Activated CD8-positive, alpha-beta T cell treated with anti-CD3 and anti-CD28 coated beads for 36 hours (primary cell): ENCODE results near the gene AFF1. TPM values are rescaled to one million over a fixed set of nuclear protein-coding genes. Genes with fewer than 3 reads are reported as not detected.

Source experiments
- ATAC-seq: fragments of 200-7000 bp; cut with Tn5 transposase; one replicate; pipeline ENCODE4 v1.10.0; 2021; ENCODE audit warnings: mild to moderate bottlenecking, moderate library complexity
- CTCF ChIA-PET: fragments of 350-600 bp; sonication (Branson Sonifier 250); formaldehyde crosslinking; loops from one replicate; lab custom pipeline; 2021; ENCODE audit warnings: antibody characterized with exemption; lab: Charles Lee
- POLR2A ChIA-PET: fragments of 350-600 bp; sonication (Branson Sonifier 250); formaldehyde crosslinking; loops from one replicate; lab custom pipeline; 2021; ENCODE audit warnings: antibody characterized with exemption; lab: Charles Lee
- DNase-seq: peaks from one replicate; pipeline ENCODE4 v3.0.0-alpha.2; 2020
- H3K27ac Mint-ChIP-seq: one replicate; pipeline ENCODE4 v1.8.0; 2021; ENCODE audit warnings: mild to moderate bottlenecking, mixed read lengths
- H3K27me3 Mint-ChIP-seq: one replicate; pipeline ENCODE4 v1.8.0; 2021; ENCODE audit warnings: mixed read lengths
- H3K36me3 Mint-ChIP-seq: one replicate; pipeline ENCODE4 v1.8.0; 2021; ENCODE audit warnings: low read depth, mixed read lengths
- H3K4me1 Mint-ChIP-seq: one replicate; pipeline ENCODE4 v1.8.0; 2021; ENCODE audit warnings: low read depth, mixed read lengths
- H3K4me3 Mint-ChIP-seq: one replicate; pipeline ENCODE4 v1.8.0; 2021; ENCODE audit warnings: mild to moderate bottlenecking, moderate library complexity, mixed read lengths
- H3K9me3 Mint-ChIP-seq: one replicate; pipeline ENCODE4 v1.8.0; 2021; ENCODE audit warnings: mixed read lengths
- intact Hi-C: fragments of 100-400 bp; cut with micrococcal nuclease; formaldehyde crosslinking; loops from one replicate; pipeline ENCODE4 v1.10.0; 2022
- total RNA-seq, 2 experiments: library from RNA; stranded (reverse); gene quantifications; one replicate each; pipeline ENCODE4 v1.2.3, GENCODE V29; 2021
- TF ChIP-seq, protein P1 (sequence below): fragments of 200-600 bp; IDR thresholded peaks from one replicate; pipeline ENCODE4 v1.8.0; 2022; ENCODE audit warnings: antibody characterized with exemption, mild to moderate bottlenecking

Gene AFF1
- total RNA-seq, 2 experiments from 2014 or later: 40.3 to 45.4 TPM

DNA sequence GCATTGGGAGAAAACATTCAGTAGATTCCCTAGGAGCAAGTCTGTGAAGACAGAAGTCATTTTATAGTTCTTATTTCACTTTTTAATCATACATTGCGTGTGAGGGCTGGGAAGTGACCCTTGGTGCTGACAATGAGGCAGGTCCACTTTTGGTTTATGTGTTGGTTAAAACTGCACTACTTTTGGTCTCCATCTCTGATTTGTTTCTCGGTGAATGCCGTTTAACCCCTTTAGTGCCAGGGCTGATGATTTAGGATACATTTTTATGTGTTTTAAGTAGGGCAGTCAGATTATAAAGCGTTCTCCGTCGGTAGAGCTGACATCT lies 110.4 kb downstream of the AFF1 start:
- Mint-ChIP-seq H3K4me3 (no peak overlapping the region), H3K9me3 (no peaks in the 10 kb centered on the region), H3K27ac (no peak overlapping the region), H3K36me3 (peaks cover 29% of the 10 kb centered on the region), H3K4me1 (peaks cover 32% of the 10 kb centered on the region), H3K27me3 (no peaks in the 10 kb centered on the region)
- POLR2A ChIA-PET: no interaction called here
- CTCF ChIA-PET: no interaction called here
- ATAC-seq: no peak
- DNase-seq: no peak
- TF ChIP-seq, protein P1, sequence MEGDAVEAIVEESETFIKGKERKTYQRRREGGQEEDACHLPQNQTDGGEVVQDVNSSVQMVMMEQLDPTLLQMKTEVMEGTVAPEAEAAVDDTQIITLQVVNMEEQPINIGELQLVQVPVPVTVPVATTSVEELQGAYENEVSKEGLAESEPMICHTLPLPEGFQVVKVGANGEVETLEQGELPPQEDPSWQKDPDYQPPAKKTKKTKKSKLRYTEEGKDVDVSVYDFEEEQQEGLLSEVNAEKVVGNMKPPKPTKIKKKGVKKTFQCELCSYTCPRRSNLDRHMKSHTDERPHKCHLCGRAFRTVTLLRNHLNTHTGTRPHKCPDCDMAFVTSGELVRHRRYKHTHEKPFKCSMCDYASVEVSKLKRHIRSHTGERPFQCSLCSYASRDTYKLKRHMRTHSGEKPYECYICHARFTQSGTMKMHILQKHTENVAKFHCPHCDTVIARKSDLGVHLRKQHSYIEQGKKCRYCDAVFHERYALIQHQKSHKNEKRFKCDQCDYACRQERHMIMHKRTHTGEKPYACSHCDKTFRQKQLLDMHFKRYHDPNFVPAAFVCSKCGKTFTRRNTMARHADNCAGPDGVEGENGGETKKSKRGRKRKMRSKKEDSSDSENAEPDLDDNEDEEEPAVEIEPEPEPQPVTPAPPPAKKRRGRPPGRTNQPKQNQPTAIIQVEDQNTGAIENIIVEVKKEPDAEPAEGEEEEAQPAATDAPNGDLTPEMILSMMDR: no peak
- intact Hi-C loops: no loop called here

DNA sequence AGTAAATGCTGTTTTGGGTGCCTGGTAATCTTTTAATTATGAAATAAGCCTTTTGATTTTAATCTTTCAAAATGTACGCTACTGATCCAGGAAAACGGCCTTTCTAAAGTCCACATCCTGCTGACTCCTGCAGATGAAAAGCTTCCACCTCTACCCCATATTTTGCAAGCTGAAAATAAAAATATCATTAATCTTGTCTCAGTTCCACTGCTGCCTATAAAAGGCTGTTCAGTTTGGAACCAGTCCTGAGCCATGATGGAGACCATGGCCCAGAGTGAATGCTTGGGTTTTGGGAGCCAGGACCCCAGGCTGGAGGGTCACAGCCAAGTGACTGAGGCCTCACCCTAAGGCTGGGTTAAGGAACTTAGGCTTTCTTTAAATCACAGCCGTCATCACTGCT lies 110.8 kb downstream of the AFF1 start:
- Mint-ChIP-seq H3K36me3 (peaks cover 33% of the 10 kb centered on the region), H3K9me3 (no peaks in the 10 kb centered on the region), H3K27ac (no peak overlapping the region), H3K27me3 (no peaks in the 10 kb centered on the region), H3K4me3 (no peak overlapping the region), H3K4me1 (peaks cover 37% of the 10 kb centered on the region)
- intact Hi-C loops: no loop called here
- TF ChIP-seq, protein P1: no peak
- POLR2A ChIA-PET: no interaction called here
- CTCF ChIA-PET: interaction anchor here (1.1 kb wide), 1 partner anchor 9 kb away, joined by 3 read pairs; no protein-coding TSS in a partner anchor
- DNase-seq (no peak), ATAC-seq (no peak)

DNA sequence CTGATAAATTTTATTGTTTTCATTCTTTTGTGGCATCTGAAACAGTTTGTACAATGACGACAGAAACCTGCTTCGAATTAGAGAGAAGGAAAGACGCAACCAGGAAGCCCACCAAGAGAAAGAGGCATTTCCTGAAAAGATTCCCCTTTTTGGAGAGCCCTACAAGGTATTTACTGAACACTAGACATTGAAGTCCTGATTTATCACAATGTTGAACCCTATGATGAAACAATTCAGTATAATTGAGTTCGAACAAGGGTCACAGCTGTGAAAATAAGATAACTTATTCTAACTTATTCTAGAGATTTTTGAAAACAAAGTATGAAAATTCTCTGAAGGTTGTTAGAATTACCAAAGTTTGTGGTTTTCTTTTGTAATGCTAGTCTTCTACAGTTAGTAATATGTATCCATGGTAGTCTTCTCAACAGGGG lies 111.3 kb downstream of the AFF1 start:
- intact Hi-C loops: no loop called here
- TF ChIP-seq, protein P1: no peak
- Mint-ChIP-seq H3K36me3 (peaks cover 36% of the 10 kb centered on the region), H3K4me3 (no peak overlapping the region), H3K27ac (no peak overlapping the region), H3K9me3 (no peaks in the 10 kb centered on the region), H3K4me1 (peaks cover 39% of the 10 kb centered on the region), H3K27me3 (no peaks in the 10 kb centered on the region)
- POLR2A ChIA-PET: no interaction called here
- CTCF ChIA-PET: interaction anchor here (1.1 kb wide), 1 partner anchor 9 kb away, joined by 3 read pairs; no protein-coding TSS in a partner anchor
- no peak for DNase-seq
- ATAC-seq: no peak

DNA sequence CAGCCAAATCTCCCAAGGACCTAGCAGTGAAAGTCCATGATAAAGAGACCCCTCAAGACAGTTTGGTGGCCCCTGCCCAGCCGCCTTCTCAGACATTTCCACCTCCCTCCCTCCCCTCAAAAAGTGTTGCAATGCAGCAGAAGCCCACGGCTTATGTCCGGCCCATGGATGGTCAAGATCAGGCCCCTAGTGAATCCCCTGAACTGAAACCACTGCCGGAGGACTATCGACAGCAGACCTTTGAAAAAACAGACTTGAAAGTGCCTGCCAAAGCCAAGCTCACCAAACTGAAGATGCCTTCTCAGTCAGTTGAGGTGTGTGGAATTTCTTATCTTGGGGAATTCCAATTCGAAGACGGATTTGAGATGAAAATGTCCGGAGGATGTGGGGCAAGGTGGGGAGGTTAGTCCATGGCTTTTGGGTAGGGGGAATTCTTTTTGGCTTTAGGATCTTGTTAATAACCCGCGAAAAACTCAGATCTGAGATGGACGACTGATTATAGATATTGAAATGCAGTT lies 112.5 kb downstream of the AFF1 start:
- DNase-seq (no peak), ATAC-seq (no peak)
- Mint-ChIP-seq H3K4me3 (no peak overlapping the region), H3K36me3 (peaks cover 39% of the 10 kb centered on the region), H3K27ac (no peak overlapping the region), H3K4me1 (peaks cover 33% of the 10 kb centered on the region), H3K27me3 (no peaks in the 10 kb centered on the region), H3K9me3 (no peaks in the 10 kb centered on the region)
- TF ChIP-seq, protein P1: no peak
- intact Hi-C loops: no loop called here
- POLR2A ChIA-PET: interaction anchor here (0.8 kb wide), 1 partner anchor 11 kb away, joined by 3 read pairs; no protein-coding TSS in a partner anchor
- CTCF ChIA-PET: no interaction called here

DNA sequence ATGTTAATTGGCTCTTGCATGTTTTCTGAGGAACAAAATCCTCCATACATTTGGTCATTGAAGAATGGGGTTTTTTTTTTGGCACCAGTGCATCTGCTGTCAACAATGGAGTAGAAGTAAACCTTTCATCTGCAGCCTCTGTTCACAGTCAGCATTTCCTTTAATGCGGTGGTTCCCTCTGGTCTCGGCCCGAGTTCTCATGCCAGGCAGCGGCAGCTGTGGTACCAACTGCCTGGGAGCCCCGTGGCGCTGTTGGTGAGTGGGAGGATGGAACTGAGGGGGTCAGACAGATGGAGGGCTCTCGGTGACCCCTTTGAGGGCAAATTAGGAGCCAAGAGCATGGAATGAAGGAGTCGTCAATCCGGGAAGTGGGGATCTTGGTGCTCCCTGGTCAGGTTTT lies 114.7 kb downstream of the AFF1 start:
- intact Hi-C loops: no loop called here
- DNase-seq: no peak
- Mint-ChIP-seq H3K9me3 (no peaks in the 10 kb centered on the region), H3K4me1 (peaks cover 46% of the 10 kb centered on the region), H3K27me3 (no peaks in the 10 kb centered on the region), H3K4me3 (no peak overlapping the region), H3K27ac (no peak overlapping the region), H3K36me3 (peaks cover 47% of the 10 kb centered on the region)
- ChIA-PET CTCF (interaction anchor here (2.0 kb wide), 1 partner anchor 127 kb away, joined by 4 read pairs; no protein-coding TSS in a partner anchor), POLR2A (no interaction called here)
- TF ChIP-seq, protein P1: no peak
- no peak for ATAC-seq
